Gastrocnemius medialis (tissue), 4 donors: ENCODE data around the gene PRDM5.

Experiments used
- POLR2A ChIP-seq, 2 donors: fragments of 450-650 bp; IDR thresholded peaks; one replicate each; pipeline ENCODE4 v1.6.1; 2017; ENCODE audit warnings: antibody characterized with exemption in 2 of 2, mild to moderate bottlenecking in 2 of 2, moderate library complexity in 2 of 2
- TF ChIP-seq, protein P1 (sequence below), 5 experiments: fragments of 450-650 bp in 3 of 5; fragments of 200-600 bp in 2 of 5; sonication (generic) in 2 of 5; IDR thresholded peaks in 4 of 5; conservative IDR thresholded peaks in 1 of 5; 1 replicate in 4 of 5; 2 replicates in 1 of 5; pipeline ENCODE4 v1.5.1; 2016 to 2019; ENCODE audit warnings: antibody characterized with exemption in 5 of 5, mild to moderate bottlenecking in 3 of 5, moderate library complexity in 3 of 5

- TF ChIP-seq, protein P1, sequence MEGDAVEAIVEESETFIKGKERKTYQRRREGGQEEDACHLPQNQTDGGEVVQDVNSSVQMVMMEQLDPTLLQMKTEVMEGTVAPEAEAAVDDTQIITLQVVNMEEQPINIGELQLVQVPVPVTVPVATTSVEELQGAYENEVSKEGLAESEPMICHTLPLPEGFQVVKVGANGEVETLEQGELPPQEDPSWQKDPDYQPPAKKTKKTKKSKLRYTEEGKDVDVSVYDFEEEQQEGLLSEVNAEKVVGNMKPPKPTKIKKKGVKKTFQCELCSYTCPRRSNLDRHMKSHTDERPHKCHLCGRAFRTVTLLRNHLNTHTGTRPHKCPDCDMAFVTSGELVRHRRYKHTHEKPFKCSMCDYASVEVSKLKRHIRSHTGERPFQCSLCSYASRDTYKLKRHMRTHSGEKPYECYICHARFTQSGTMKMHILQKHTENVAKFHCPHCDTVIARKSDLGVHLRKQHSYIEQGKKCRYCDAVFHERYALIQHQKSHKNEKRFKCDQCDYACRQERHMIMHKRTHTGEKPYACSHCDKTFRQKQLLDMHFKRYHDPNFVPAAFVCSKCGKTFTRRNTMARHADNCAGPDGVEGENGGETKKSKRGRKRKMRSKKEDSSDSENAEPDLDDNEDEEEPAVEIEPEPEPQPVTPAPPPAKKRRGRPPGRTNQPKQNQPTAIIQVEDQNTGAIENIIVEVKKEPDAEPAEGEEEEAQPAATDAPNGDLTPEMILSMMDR (IDR thresholded peaks at IDR 0.05 in 4 of 5, conservative IDR thresholded peaks at IDR 0.05 in 1 of 5) = no peak
- TF ChIP-seq POLR2A (IDR thresholded peaks at IDR 0.05) = no peak
Observed at GRCh38 chr4:120667102-120667501, 255.4 kb downstream of the PRDM5 start.
